SIG-M5 treated with dmso at 0.1 percent for 504 hours (cell line): Measurements from ENCODE around the gene DMD.
A peak's percentile ranks its signal among the peaks of the same experiment; 100 is the strongest.

Source experiments
- DNase-seq: peaks from one replicate; lab custom pipeline; 2025; ENCODE audit not compliant: unreplicated experiment; lab: John Stamatoyannopoulos, UW

The DMD gene

DNA sequence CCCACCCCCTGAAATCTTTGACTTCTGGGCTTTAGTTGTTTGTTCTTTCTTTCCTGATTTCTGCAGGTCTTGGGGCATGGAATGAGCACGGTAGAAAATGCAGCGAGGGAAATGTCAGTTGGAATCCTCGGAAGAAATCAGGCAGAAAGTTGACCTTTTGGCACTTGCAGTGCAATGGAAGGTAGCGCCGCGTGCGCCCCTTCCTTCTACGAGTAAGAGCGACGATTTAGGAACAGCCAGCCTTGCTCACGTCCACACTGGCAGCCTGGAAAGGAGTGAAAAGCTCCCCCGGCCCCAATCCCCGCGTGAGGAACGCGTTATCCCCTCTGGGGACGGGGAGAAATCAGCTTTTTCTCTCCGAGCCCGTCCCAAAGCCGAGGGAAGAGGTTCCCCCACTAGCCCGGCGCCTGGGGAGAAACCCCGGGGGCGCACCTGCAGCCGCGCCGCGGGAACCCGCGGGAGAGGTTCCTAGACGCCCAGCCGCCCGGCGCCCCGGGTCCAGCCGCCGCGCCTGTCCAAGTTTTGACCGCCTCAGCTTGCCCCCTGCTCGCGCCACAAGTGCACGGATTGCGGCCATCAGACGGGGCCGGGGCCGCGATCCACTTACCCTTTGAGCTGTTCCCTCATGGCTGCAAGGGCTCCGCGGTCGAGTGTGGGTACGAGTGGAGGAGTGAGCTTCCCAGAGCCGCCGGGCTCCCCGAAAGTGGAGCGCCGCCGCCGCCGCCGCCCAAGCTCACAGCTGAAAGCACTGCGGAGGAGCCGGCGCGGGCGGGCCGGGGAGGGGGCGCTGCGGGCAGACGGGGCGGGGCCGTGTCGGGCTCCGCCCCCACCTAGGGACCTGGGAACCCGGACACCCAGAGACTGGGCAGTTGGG lies 1944.9 kb downstream of the DMD start:
- DNase-seq: no peak

DNA sequence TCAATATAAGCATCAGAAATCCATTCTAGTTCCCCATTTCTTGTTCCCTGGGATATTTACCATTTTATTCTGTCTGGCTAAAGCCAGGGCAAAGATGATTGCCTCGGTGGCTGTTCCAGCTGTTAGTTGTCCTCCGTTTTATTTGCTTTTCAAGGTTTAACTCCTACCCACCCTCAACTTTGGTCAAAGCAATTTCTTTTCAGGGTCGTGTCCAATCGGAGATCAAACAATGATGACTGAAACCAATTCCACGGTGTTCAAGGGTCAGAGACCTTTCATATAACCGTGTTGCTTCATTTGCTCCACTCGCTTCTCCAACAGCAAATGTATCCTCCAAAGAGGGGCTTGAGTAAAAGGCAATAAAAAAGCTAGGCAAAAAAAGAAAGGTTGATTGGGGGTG lies 1946.0 kb downstream of the DMD start:
- no peak for DNase-seq

DNA sequence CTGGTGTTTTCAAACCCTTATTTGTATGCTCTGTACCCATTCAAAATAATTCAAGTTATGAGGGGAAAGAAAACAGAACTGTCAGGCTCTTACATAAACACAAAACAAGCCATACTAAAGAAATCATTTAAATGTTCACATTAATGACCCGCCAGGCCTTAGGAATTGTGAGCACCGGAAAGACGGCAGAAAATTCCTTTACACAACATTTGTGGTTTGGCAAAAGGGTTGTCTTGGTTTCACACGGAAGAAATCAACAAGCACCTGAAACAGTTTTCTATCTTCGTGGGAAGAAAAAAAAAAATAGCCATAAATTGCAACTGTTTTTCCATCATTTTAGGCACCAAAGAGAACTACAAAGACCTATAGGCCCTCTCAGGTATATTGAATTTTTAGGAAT lies 1951.0 kb downstream of the DMD start:
- no peak for DNase-seq

DNA sequence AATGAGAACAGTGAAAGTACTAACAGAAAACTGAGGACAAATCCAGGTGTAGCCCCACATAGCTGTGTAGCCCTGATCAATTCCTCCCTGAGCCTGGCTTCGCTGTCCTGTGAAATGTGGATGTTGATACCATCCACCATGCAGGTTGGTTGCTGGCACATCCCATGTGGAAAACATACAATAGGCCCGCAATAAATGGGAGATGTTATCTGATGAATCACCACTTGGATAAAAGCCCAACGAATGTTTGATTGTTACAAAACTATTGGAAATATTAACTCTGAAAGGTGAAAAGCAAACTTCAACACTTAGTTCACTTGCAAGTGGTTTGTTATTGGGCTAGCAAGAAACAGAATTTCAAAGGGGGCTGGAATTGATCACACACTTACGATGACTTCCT lies 1953.2 kb downstream of the DMD start:
- no peak for DNase-seq

DNA sequence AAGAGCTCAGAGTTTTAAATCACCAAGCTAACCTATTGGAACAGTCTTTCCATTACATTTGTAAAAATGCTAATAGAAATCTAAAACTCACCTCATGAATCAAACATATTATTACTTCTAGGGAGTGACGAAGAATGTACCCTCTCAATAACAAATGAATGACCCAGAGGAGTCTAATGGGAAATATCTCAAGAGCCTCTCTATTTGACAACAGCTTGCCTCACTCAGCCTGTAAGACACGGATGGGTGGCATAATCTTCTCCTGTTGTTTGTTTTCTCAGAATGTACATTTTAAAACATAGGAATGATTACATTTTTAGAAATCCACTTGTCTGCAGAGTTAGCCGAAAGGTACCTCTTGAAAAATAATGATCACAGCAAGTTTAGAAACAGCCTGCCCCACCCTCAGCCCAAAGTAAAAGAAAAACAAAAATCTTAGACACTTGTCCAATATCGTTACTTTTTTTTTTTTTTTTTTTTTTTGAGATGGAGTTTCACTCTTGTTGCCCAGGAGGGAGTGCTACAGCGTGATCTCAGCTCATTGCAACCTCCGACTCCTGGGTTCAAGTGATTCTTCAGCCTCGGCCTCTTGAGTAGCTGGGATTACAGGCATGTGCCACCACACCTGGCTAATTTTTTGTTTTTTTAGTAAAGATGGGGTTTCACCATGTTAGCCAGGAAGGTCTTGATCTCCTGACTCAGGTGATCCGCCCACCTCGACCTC lies 1955.9 kb downstream of the DMD start:
- no peak for DNase-seq

DNA sequence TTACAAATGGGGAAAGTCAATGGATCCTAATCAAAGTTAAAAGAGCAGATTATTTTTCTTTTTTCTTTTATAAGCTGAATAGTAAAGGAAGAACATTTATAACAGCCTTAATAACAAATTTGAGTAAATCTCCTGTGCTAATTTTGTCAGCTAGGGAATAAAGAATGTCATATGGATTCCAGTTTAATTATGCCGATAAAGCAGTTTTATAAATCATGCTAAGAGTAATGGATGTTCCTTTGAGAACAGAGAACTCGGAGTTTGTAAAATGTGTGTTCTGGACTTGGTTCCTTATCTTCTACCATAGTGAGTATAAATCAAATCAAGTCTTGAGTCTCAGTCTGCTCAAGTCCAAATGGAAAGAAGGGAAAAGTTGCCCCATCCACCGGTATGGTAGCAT lies 1959.2 kb downstream of the DMD start:
- DNase-seq: no peak

DNA sequence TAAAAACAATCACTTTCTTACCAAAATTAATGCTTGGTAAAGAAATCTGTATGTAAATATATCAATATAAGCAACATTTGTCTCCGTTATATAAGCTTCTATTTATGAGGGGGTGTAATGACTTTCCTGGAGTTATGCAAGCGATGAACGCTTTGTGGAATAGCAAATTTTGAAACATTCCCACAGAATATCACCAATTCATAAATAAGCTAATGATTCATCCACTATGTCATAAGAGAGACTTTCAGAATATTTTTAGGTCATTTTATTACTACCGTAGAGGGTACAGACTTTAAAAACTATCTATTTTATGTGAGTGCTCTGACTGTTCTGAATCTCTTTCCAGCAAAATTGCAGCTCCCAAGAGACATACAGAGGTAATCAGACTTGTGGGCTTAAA lies 1960.0 kb downstream of the DMD start:
- DNase-seq: no peak

DNA sequence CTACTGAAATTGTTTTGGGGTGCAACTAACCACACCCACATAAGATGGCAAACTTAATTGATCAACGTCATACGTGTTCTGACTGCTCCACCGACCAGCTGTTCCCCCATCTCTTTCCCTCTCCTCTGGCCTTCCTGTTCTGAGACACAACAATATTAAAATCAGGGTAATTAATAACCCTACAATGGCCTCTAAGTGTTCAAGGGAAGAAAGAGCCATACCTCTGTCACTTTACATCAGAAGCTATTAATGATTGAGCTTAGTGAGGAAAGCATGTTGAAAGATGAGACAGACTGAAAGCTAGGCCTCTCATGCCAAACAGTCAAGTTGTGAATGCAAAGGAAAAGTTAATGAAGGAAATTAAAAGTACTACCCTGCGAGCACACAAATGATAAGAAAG lies 1965.6 kb downstream of the DMD start:
- DNase-seq: no peak

DNA sequence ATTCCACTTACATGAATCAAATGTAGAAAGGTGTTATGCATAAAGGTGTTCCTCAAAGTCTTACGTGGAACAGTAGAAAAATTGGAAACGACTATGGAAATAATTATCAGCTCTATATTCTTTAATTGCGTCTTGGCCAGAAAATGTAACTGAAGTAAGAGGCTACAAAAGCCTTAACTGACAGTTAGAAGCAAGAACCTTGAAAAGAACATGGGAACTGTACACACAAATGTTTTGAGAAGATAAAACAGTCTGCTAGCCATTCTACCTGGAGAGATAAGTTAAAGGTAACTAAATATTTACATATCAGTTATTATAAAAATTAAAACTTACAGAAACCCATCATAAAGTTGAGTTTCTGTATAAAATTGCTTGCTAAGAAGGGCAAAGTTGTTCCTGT lies 1967.5 kb downstream of the DMD start:
- no peak for DNase-seq

DNA sequence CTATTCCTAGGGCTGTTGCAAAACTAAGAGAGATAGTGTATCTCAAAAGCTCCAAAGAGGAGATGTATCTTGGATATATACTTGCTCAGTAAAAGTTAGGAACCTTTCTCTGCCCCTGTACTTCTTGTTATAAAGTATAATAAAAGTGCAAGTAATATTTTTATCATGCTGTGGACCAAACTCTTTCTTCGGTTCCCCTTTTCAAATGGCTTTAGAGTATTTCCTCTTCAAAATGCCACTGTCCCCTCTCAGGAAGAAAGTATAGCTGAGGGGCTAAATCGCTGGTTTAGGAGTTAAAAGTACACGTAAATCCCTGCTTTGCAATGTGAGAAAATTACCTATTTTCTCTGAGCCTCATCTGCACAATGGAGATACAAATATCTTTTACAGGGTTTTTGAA lies 1970.4 kb downstream of the DMD start:
- DNase-seq: no peak

DNA sequence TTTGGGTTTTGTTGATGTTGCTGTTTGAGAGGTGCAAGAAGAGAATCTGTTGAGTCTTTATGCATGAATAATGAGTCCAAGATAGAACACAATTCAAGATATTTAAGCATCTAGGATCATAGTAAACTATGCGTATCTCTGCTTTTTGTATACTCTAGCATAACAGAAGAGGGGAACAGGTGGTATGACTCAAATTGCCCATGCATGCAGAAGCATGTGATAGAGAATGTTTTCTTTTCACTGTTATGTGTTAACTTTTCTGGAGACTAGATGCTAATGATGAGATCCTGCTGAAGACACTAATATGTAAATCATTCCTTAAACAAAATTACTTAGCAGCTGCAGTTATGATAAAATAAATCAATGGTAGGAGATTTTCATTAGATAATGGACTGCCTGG lies 1974.2 kb downstream of the DMD start:
- DNase-seq: no peak

DNA sequence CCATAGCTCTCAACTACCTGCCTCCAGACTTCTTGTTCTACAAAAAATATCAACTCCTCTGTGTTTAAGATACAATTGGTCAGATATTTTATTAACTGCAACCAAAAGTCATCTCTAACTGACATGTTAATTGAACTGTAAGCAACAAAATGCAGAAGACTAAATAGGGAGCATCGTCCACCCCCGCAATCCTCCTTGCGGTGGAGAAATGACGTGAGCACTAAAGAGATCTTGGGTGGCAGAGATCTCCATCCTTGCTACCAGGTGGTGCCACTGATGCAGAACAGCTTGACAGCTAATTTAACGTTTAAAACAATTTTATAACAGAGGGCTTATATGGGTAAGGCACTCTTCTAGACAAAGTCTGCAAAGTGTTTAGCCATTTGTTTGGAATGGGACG lies 1975.1 kb downstream of the DMD start:
- no peak for DNase-seq

DNA sequence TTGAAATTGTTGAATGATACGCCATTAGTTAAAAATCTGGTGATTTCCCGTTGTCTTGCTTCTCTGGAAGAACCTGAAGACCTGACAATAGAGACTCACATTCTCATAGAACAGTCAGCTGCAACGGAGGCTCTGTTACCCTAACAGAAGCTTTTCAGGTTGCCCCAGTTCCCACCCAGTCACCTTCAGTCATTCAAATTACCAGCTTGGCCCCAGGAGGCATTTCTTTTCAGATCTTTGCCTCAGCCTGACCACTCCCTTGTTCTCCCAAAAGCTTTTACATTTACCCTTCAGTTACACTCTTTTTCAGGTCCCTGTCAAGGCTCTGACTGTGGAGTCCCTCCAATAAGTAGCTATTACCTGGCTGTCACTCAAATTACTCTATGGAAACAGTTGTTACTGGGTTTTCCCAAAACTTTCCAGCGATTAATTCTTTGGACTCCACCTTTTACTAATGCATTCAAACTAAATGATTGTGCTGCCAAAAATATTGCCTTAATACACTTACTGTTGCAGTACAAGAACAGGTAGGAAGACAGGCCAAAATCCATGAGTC lies 1977.3 kb downstream of the DMD start:
- no peak for DNase-seq

DNA sequence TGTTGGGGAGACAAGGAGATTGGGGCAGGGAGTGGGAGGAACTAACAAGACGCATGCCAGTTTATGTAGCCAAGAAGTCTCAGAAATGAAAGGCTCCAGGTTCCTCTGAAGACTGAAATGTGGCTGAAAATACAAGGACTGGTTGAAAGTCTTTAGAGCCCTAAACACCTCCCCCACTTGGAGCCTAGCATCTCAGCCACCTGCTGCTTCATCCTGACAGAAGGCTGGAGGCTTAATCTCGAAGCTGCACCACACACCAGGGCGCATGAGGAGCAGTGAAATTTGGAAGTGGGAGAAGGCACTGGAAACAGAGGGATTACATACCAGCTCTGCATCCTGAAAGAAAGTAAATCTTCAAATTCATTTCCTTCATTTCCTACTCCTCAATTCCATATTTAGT lies 1978.8 kb downstream of the DMD start:
- no peak for DNase-seq

DNA sequence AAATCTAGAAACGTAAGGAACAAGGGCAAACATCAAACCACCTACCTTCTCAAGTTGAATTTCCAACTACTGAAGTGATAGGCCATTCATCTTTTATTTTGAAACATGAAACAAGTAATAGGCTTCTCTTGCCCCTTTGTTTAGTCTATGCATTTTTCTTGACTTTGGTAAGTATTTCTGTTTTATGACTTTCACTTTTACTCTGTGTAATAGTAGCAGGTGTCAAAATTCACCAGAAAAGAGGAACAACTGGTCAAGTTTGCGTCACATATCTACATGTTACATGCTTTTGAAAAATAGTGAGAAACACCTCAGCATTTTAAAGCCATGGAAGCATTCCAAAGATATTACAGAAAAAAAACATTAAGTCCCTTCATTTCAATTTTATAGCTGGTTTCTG lies 1982.4 kb downstream of the DMD start:
- peak; percentile 38 for DNase-seq

DNA sequence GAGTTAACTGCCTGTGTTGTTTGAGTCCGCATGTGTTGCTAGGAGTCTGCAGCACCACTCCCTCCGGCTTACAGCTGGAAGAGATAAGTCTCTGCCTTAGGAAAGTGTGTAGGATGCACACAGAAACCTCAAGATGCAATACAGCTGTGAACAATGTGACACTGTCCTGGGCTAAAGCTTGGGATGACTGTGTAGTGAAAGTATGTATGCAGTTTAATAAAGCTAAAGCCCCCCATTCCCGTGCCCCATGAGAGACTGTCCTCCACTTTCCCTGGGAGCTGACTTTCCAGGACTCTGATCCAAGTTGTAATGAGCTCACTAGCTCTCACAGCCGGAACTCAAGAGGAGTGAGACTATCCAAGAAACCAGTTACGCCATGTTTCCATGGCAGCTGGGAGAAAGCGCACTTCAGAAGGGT lies 1982.9 kb downstream of the DMD start:
- no peak for DNase-seq

DNA sequence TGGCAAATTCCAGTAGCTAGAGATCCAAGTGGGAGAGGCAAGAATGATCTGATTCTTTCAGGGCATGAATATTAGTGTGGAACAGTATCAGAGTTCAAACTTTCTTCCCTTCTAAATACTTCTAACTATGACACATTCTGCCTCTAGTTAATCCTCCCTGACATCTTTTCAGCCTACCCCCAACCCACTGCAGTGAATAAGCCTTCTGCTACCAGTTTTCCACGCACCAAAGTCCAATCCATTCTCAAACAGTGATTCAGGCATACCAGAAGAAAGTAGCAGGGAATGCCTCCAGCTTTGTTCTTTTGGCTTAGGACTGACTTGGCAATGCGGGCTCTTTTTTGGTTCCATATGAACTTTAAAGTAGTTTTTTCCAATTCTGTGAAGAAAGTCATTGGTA lies 1984.1 kb downstream of the DMD start:
- no peak for DNase-seq

DNA sequence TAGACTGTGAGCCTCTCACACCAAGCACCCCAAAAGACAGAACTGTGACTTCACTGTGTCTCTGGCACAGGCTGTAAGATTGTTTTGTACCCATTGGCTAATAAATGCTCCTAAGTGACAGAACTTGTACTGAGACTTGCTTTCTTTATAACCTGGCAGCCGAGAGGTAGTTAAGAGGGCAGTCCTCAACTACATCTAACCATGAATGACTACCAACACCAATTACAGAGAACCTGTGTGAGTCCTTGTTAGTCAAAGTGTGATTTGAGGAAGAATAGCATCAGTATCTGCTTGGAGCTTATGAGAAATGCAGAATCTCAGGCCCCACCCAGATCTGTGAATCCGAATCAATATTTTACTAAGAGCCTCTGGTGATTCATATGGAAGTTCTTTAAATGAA lies 1985.5 kb downstream of the DMD start:
- DNase-seq: no peak

DNA sequence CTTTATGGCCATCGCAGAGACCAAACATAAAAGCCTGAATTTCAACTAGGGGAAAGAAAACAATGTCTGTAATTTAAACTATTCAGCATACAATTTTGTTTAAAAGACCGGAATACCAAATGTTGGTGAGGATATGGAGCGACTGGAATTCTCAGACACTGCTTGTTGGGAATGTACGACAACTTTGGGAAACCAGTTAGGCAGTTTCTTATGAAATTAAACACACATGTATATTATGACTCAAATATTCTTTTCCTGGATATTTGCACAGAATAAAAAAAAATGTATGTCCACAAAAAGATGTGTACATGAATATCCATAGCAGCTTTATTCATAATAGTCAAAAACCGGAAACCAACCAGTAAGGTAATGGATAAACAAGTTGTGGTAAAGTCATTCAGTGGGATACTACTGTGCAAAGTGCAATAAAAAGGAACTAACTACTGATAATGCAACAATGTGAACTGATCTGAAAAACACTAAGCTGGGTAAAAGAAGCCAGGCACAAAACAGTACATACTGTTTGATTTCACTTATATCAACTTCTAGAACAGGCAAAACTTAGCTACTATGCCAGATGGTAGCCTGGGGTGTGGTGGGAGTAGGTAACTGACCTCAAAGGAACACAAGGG lies 1986.9 kb downstream of the DMD start:
- DNase-seq: no peak

DNA sequence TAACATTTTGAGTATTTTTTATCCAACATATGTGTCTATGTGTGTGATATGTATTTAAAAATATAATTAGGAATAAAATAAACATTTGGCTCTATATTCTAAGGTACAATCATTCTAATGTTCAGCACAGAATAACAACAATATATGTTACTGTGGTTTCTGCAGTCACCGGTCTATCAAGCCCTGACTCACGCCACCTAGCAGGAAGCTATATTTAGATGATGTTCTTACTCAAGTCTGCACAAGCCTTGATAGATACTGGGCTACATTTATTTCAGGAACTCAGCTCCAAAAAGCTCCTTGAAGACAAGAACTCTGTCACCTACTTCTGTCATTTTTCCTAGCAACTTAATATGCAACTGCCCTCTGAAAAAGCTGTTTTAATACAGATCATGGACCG lies 1987.5 kb downstream of the DMD start:
- DNase-seq: peak; percentile 18

DNA sequence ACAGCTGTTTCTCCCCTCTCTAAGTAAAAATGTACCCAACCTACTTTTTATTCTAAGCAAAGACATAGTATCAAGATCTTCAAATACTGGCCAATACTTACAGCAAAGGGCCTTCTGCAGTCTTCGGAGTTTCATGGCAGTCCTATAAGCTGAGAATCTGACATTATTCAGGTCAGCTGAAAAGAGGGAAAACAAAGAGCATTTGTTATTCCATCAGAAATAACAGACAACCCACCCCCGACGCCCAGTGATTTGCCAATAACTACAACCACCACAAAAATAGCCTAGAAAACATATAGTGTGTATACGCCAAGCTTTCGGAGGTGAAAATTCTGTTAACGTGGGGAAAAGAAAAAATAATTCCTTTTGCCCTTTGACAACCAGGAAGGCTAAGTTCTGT lies 1988.4 kb downstream of the DMD start:
- no peak for DNase-seq

DNA sequence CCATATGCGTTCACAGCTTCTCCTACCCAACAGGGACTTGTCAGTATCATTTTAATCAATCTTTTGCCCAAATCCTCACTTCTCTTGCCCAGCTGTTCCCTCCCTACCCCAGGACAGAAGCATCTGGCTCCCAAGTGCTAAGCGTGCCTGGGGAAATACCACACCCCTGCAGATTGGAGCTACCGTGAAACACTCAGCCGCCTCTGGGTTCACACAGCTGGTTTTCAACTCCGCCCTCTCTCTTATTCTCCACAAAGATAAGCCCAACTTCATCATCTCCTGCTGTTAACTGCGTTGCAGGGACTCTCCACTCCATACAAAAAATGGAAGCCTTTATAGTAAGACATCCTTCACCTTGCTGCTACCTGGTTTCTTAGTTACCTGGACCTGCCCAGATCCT lies 1992.2 kb downstream of the DMD start:
- DNase-seq: no peak
